GM12878 (cell line): ENCODE results near the gene PPM1G. TPM values are rescaled to one million over a fixed set of nuclear protein-coding genes. Genes with fewer than 3 reads are reported as not detected.

Experiments used
- ATAC-seq: fragments of 200-7000 bp; cut with Tn5 transposase; 3 replicates; pipeline ENCODE4 v1.9.1; 2020; ENCODE audit warnings: mild to moderate bottlenecking, moderate library complexity
- BruUV-seq: library from RNA; stranded (reverse); fragments of 400-500 nt; replicated peaks from 2 replicates; lab custom pipeline; 2021; lab: Mats Ljungman, UMichigan
- CTCF ChIA-PET: fragments of 300-600 bp; sonication (Branson Sonifier 250); formaldehyde crosslinking; extraction: SDS; loops from one replicate; lab custom pipeline; 2021; ENCODE audit warnings: inconsistent platforms; lab: Yijun Ruan, JAX
- POLR2A ChIA-PET: fragments of 350-600 bp; formaldehyde crosslinking; extraction: SDS; loops from one replicate; lab custom pipeline; 2021; ENCODE audit warnings: inconsistent platforms; lab: Charles Lee
- RAD21 ChIA-PET: fragments of 300-600 bp; sonication (Branson Sonifier 250); formaldehyde crosslinking; loops from one replicate; lab custom pipeline; 2023; ENCODE audit warnings: antibody characterized with exemption; ENCODE audit not compliant: unreplicated experiment; lab: Charles Lee
- SMC1A ChIA-PET: fragments of 300-600 bp; sonication (Branson Sonifier 250); formaldehyde crosslinking; loops from one replicate; lab custom pipeline; 2023; ENCODE audit not compliant: unreplicated experiment, uncharacterized antibody; lab: Charles Lee
- DNase-seq: peaks from one replicate; pipeline ENCODE4 v3.0.0-alpha.2; 2011; ENCODE audit warnings: low read depth, low spot score
- FAIRE-seq: peaks from 3 replicates; lab custom pipeline; 2011; peaks lifted over from hg19 to GRCh38; lab: Jason Lieb, UNC
- H2AFZ ChIP-seq: 2 replicates; pipeline ENCODE4 v1.6.0; 2011; ENCODE audit warnings: low read depth, low read length, control low read depth; ENCODE audit not compliant: control insufficient read depth
- H3K27ac ChIP-seq: 2 replicates; pipeline ENCODE4 v1.5.1; 2011; ENCODE audit warnings: control low read depth; ENCODE audit not compliant: control insufficient read depth, insufficient read depth
- H3K27me3 ChIP-seq, 2 experiments: replicated peaks in 1 of 2; 2 replicates each; pipeline versions ENCODE4 v1.6.0 to v1.6.1; 2011; ENCODE audit warnings: low read length in 1 of 2; ENCODE audit not compliant: control insufficient read depth in 2 of 2, insufficient read depth in 2 of 2
- H3K36me3 ChIP-seq, 2 experiments: 2 replicates each; pipeline ENCODE4 v1.5.1; 2011; ENCODE audit warnings: low read length in 1 of 2; ENCODE audit not compliant: control insufficient read depth in 2 of 2, insufficient read depth in 2 of 2
- H3K4me1 ChIP-seq: 2 replicates; pipeline ENCODE4 v1.6.1; 2011; ENCODE audit warnings: mild to moderate bottlenecking, low read length, moderate library complexity, mixed read lengths; ENCODE audit not compliant: control insufficient read depth, insufficient read depth
- H3K4me2 ChIP-seq: 2 replicates; pipeline ENCODE4 v1.6.0; 2011; ENCODE audit warnings: control low read depth; ENCODE audit not compliant: control insufficient read depth, insufficient read depth
- H3K4me3 ChIP-seq: fragments of 200-600 bp; sonication (generic); 2 replicates; pipeline ENCODE4 v1.5.1; 2016
- H3K79me2 ChIP-seq: 2 replicates; pipeline ENCODE4 v1.6.0; 2011; ENCODE audit warnings: low read length; ENCODE audit not compliant: control insufficient read depth, insufficient read depth
- H3K9ac ChIP-seq: 2 replicates; pipeline ENCODE4 v1.8.0; 2011; ENCODE audit warnings: low read length, control low read depth, mixed read lengths; ENCODE audit not compliant: control insufficient read depth, insufficient read depth
- H3K9me3 ChIP-seq: replicated peaks from 3 replicates; pipeline ENCODE4 v1.5.1; 2011; ENCODE audit warnings: mild to moderate bottlenecking, low read length; ENCODE audit not compliant: control insufficient read depth, insufficient read depth
- H4K20me1 ChIP-seq: 2 replicates; pipeline ENCODE4 v1.6.0; 2011; ENCODE audit not compliant: control insufficient read depth, insufficient read depth
- BMI1 ChIP-seq: fragments of 450-650 bp; IDR thresholded peaks from 2 replicates; pipeline ENCODE4 v1.6.1; 2016; ENCODE audit warnings: mild to moderate bottlenecking, moderate library complexity, borderline replicate concordance
- BRCA1 ChIP-seq: IDR thresholded peaks from 2 replicates; pipeline ENCODE4 v1.6.1; 2011; ENCODE audit warnings: low read depth, low read length, improper control_type of control experiment
- CBFB ChIP-seq: IDR thresholded peaks from 2 replicates; pipeline ENCODE4 v1.6.1; 2016; ENCODE audit warnings: antibody characterized with exemption, low read depth
- CBX3 ChIP-seq: fragments of 200-600 bp; sonication (generic); IDR thresholded peaks from 2 replicates; pipeline ENCODE4 v1.6.1; 2016; ENCODE audit warnings: low read depth, borderline replicate concordance
- CHD1 ChIP-seq: IDR thresholded peaks from 2 replicates; pipeline ENCODE4 v1.6.1; 2012; ENCODE audit warnings: low read depth, low read length, improper control_type of control experiment
- CREB1 ChIP-seq: IDR thresholded peaks from 2 replicates; pipeline ENCODE4 v1.6.1; 2012; ENCODE audit warnings: low read depth, mild to moderate bottlenecking, inconsistent platforms
- EGR1 ChIP-seq, 2 experiments: IDR thresholded peaks; 1 replicate in 1 of 2; 2 replicates in 1 of 2; pipeline ENCODE4 v1.6.1; 2011 to 2012; ENCODE audit warnings: low read depth in 2 of 2, low read length in 2 of 2, borderline replicate concordance in 1 of 2, mild to moderate bottlenecking in 1 of 2, moderate library complexity in 1 of 2
- IKZF2 ChIP-seq, 2 experiments: fragments of 450-650 bp; IDR thresholded peaks; 2 replicates each; pipeline ENCODE4 v1.6.1; 2017; ENCODE audit warnings: mild to moderate bottlenecking in 2 of 2, moderate library complexity in 2 of 2
- IRF4 ChIP-seq: IDR thresholded peaks from 2 replicates; pipeline ENCODE4 v1.6.1; 2011; ENCODE audit warnings: low read depth, low read length
- KLF5 ChIP-seq: fragments of 450-650 bp; IDR thresholded peaks from 2 replicates; pipeline ENCODE4 v1.6.1; 2014; ENCODE audit warnings: mild to moderate bottlenecking; ENCODE audit not compliant: partially characterized antibody
- MYC ChIP-seq: IDR thresholded peaks from 2 replicates; pipeline ENCODE4 v1.6.1; 2011; ENCODE audit warnings: mild to moderate bottlenecking, low read length, moderate library complexity, inconsistent platforms; ENCODE audit not compliant: insufficient read depth, insufficient replicate concordance, insufficient read length, severe bottlenecking
- PAX5 ChIP-seq: IDR thresholded peaks from 2 replicates; pipeline ENCODE4 v1.6.1; 2011; ENCODE audit warnings: low read depth, low read length, borderline replicate concordance
- PML ChIP-seq: IDR thresholded peaks from 2 replicates; pipeline ENCODE4 v1.6.1; 2012; ENCODE audit warnings: low read length, inconsistent platforms
- POLR2A ChIP-seq: IDR thresholded peaks from 2 replicates; pipeline ENCODE4 v1.6.1; 2011; ENCODE audit warnings: low read depth, mild to moderate bottlenecking, low read length
- POLR2AphosphoS5 ChIP-seq: IDR thresholded peaks from 2 replicates; pipeline ENCODE4 v1.6.1; 2011; ENCODE audit warnings: mild to moderate bottlenecking, low read length, inconsistent platforms
- STAT1 ChIP-seq: fragments of 450-650 bp; conservative IDR thresholded peaks from 2 replicates; pipeline ENCODE4 v1.6.1; 2014; ENCODE audit warnings: antibody characterized with exemption, mild to moderate bottlenecking
- SUZ12 ChIP-seq: fragments of 200-600 bp; sonication (generic); IDR thresholded peaks from one replicate; pipeline ENCODE4 v1.6.1; 2018; ENCODE audit warnings: antibody characterized with exemption, mild to moderate bottlenecking; ENCODE audit not compliant: unreplicated experiment
- ZBED1 ChIP-seq: IDR thresholded peaks from 2 replicates; pipeline ENCODE4 v1.6.1; 2016; ENCODE audit warnings: borderline replicate concordance
- WGBS: methylation state at CpG from one replicate; pipeline ENCODE4 v1.1.6; 2016; ENCODE audit warnings: low lambda C conversion rate; ENCODE audit not compliant: insufficient replicate concordance, insufficient coverage; ENCODE audit errors: missing lambda C conversion rate; 5-methylcytosine and 5-hydroxymethylcytosine counted together
- in situ Hi-C: fragments of 300-500 bp; cut with MboI; formaldehyde crosslinking; loops from 9 replicates; pipeline ENCODE4 v1.14.3; 2018; ENCODE audit warnings: mixed read lengths
- intact Hi-C: fragments of 100-400 bp; cut with micrococcal nuclease; formaldehyde crosslinking; loops from one replicate; pipeline ENCODE4 v1.14.2; 2022; ENCODE audit not compliant: unreplicated experiment
- polyA plus RNA-seq, 11 experiments: library from polyadenylated mRNA; depleted of rRNA in 4 of 11; unstranded in 6 of 11; stranded (reverse) in 5 of 11; fragments of >200 nt; fragmentation: Nextera tagmentation in 4 of 11; fragmentation: Illumina TruSeq in 1 of 11; extraction: Ambion mirVana in 4 of 11; extraction: Trizol in 1 of 11; gene quantifications; 1 replicate in 1 of 11; 2 replicates in 10 of 11; pipeline versions ENCODE4 v1.2.1 to v1.2.3, GENCODE V29; 2011 to 2016; ENCODE audit warnings: inconsistent platforms in 2 of 11, missing spikeins in 2 of 11, low read depth in 1 of 11
- total RNA-seq, 4 experiments: library from RNA; depleted of rRNA in 3 of 4; stranded (reverse); fragments of >200 nt in 3 of 4; fragmentation: Illumina TruSeq in 1 of 4; extraction: Trizol in 1 of 4; gene quantifications; 2 replicates each; pipeline versions ENCODE4 v1.2.1 to v1.2.3, GENCODE V29; 2013 to 2021
- TF ChIP-seq, protein P1 (sequence below): fragments of 450-650 bp; IDR thresholded peaks from 2 replicates; pipeline ENCODE4 v1.6.1; 2017; ENCODE audit warnings: low read depth, mild to moderate bottlenecking, moderate library complexity
- TF ChIP-seq, protein P2 (sequence below): IDR thresholded peaks from 2 replicates; pipeline ENCODE4 v1.6.1; 2012; ENCODE audit warnings: low read depth, low read length, improper control_type of control experiment
- TF ChIP-seq, protein P3 (sequence below): IDR thresholded peaks from 2 replicates; pipeline ENCODE4 v1.6.1; 2012; ENCODE audit warnings: low read depth, low read length, improper control_type of control experiment

The PPM1G gene
- total and polyA plus RNA-seq, 10 of the 15 experiments (the other 5 are each of a cell fraction or from before 2014, with no cell fraction given): 68.8 to 171 (median 121) TPM

DNA sequence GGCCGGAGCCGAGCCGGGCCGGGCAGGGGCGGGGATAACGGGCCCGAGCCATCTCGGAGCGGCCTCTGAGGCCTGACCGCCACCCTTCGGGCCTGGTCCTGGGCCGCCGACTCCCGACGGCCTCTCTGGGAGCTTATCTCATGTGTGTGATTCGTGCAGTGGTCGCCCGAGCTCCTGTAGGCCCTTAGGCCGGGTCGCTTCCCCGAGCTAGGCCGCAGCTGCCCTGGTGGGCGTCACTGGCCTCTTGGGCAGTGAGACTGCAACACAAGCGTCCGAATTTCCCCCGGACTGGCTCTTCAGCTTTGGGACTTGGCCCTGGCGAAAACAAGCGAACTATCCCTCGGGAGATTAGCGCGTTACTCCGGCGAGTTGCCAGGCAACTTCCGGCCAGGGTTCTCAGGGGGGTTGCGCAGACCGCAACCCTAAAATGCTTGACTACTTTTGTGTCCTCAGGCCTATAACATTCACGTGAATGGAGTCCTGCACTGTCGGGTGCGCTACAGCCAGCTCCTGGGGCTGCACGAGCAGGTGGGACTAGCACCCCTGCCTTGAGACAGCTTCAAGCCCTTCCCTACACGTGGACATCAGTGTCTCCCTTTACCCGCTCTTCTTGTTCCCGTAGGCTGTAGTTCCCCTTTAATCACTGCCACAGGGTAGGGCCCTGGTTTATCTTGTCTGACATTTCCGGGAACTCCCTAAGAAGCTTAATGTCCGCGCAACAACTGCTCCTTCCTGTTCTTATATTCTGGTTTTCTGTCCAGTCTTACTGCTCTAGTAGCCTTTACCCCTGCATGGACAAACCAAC, 38.4 kb downstream of the PPM1G start:
- Histone ChIP-seq H3K4me3 (peak overlapping the region; percentile 85), H3K4me2 (peak overlapping the region; percentile 95), H3K79me2 (peaks cover 40% of the 10 kb centered on the region), H3K27me3 (no peaks in the 10 kb centered on the region), H3K9me3 (no peaks in the 10 kb centered on the region), H4K20me1 (no peaks in the 10 kb centered on the region), H3K36me3 (peaks cover 17 to 28% of the 10 kb centered on the region in 2 experiments), H3K27ac (peak overlapping the region; percentile 93), H3K9ac (peak overlapping the region; percentile 92), H2AFZ (peak overlapping the region; percentile 58), H3K4me1 (peaks cover 4% of the 10 kb centered on the region; the same call in 1 of the 2 replicates)
- intact Hi-C loops (loop anchor here (1.0 to 5.0 kb wide), 4 partner anchors 9 to 48 kb away; partner anchors contain the start of genes GTF3C2, MPV17, PPM1G and ZNF513), in situ Hi-C loops (no loop called here)
- BruUV-seq: no TSS peak
- ATAC-seq (peak; percentile 58), DNase-seq (peak; percentile 32), FAIRE-seq (peak; percentile 61)
- SMC1A ChIA-PET: interaction anchor here (0.7 to 1.9 kb wide), 6 partner anchors 9 to 312 kb away, joined by 3 to 9 read pairs (median 4); partner anchors contain the start of gene ZNF513
- RAD21 ChIA-PET: interaction anchor here (0.7 to 1.3 kb wide), 6 partner anchors 9 to 337 kb away, joined by 3 to 4 read pairs (median 4); partner anchors contain the start of genes NRBP1, PPM1G and ZNF513
- CTCF ChIA-PET: interaction anchor here (0.8 to 2.1 kb wide), 11 partner anchors 8 to 312 kb away, joined by 3 to 13 read pairs (median 4); partner anchors contain the start of genes GTF3C2, NRBP1, PPM1G and ZNF513
- WGBS: under 1% methylated on average over 46 of the region's 46 CpGs
- POLR2A ChIA-PET: interaction anchor here (1.1 to 2.3 kb wide), 10 partner anchors 9 to 290 kb away, joined by 3 to 23 read pairs (median 4); partner anchors contain the start of genes GTF3C2, MPV17, NRBP1 and PPM1G
- TF ChIP-seq PML (0 out of 2 replicates have a peak, but pooled peaks have one; percentile 12), IRF4 (0 out of 2 replicates have a peak, but pooled peaks have one; percentile 5), BRCA1 (no peak), MYC (peak; percentile 56), PAX5 (peak; percentile 50; the same call in 1 of the 2 replicates), CHD1 (0 out of 2 replicates have a peak, but pooled peaks have one; percentile 72), EGR1 (IDR thresholded peaks at IDR 0.05; ENCODE audit: borderline replicate concordance in 1 of 2, low read depth in 2 of 2, low read length in 2 of 2) (no peak), CREB1 (0 out of 2 replicates have a peak, but pooled peaks have one; percentile 9), BMI1 (no peak), POLR2AphosphoS5 (peak; percentile 68; the same call in 1 of the 2 replicates), SUZ12 (no peak), ZBED1 (0 out of 2 replicates have a peak, but pooled peaks have one; percentile 22), POLR2A (peak; percentile 54; the same call in 1 of the 2 replicates), CBX3 (no peak), KLF5 (peak; percentile 11), IKZF2 (IDR thresholded peaks at IDR 0.05) (peak in 1 of 2 experiments; percentile 8; a peak in 2 of 4 replicates), CBFB (peak; percentile 75; the same call in 1 of the 2 replicates), STAT1 (no peak)
- TF ChIP-seq, protein P1, sequence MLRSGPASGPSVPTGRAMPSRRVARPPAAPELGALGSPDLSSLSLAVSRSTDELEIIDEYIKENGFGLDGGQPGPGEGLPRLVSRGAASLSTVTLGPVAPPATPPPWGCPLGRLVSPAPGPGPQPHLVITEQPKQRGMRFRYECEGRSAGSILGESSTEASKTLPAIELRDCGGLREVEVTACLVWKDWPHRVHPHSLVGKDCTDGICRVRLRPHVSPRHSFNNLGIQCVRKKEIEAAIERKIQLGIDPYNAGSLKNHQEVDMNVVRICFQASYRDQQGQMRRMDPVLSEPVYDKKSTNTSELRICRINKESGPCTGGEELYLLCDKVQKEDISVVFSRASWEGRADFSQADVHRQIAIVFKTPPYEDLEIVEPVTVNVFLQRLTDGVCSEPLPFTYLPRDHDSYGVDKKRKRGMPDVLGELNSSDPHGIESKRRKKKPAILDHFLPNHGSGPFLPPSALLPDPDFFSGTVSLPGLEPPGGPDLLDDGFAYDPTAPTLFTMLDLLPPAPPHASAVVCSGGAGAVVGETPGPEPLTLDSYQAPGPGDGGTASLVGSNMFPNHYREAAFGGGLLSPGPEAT: 0 out of 2 replicates have a peak, but pooled peaks have one; percentile 12
- TF ChIP-seq, protein P2, sequence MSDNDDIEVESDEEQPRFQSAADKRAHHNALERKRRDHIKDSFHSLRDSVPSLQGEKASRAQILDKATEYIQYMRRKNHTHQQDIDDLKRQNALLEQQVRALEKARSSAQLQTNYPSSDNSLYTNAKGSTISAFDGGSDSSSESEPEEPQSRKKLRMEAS: peak; percentile 60
- TF ChIP-seq, protein P3, sequence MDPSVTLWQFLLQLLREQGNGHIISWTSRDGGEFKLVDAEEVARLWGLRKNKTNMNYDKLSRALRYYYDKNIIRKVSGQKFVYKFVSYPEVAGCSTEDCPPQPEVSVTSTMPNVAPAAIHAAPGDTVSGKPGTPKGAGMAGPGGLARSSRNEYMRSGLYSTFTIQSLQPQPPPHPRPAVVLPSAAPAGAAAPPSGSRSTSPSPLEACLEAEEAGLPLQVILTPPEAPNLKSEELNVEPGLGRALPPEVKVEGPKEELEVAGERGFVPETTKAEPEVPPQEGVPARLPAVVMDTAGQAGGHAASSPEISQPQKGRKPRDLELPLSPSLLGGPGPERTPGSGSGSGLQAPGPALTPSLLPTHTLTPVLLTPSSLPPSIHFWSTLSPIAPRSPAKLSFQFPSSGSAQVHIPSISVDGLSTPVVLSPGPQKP: peak; percentile 50; the same call in 1 of the 2 replicates
